ENCODE results near the gene SMIM7. TPM values are rescaled to one million over a fixed set of nuclear protein-coding genes. Genes with fewer than 3 reads are reported as not detected.

The SMIM7 gene
- total RNA-seq, 1 experiment from 2014 or later, result 77.6 TPM

- Histone ChIP-seq H3K4me1 (ENCODE audit: insufficient read depth, low read length) (no peaks in the 10 kb centered on the region), H2BK12ac (ENCODE audit: insufficient read length, low read depth, low read length) (no peak overlapping the region), H3K27me3 (ENCODE audit: insufficient read depth, low read length) (no peaks in the 10 kb centered on the region), H4K91ac (ENCODE audit: insufficient read length, low read depth, low read length) (no peak overlapping the region), H3K23ac (ENCODE audit: insufficient read length, low read depth, low read length) (no peak overlapping the region), H3K23me2 (ENCODE audit: insufficient read length, low read depth, low read length, poor library complexity, severe bottlenecking) (no peaks in the 10 kb centered on the region), H4K20me1 (ENCODE audit: control insufficient read depth, insufficient read depth, insufficient read length) (no peaks in the 10 kb centered on the region), H3K14ac (ENCODE audit: insufficient read depth, low read length) (no peak overlapping the region), H3K18ac (ENCODE audit: insufficient read length, low read depth, low read length) (no peak overlapping the region), H2BK15ac (ENCODE audit: low read depth, low read length) (no peak overlapping the region), H4K8ac (replicated peaks; ENCODE audit: insufficient read length, low read depth, low read length) (no peak overlapping the region), H3K9me3 (ENCODE audit: control insufficient read depth, low read depth, low read length) (no peaks in the 10 kb centered on the region), H4K5ac (ENCODE audit: insufficient read length, low read depth, low read length) (no peak overlapping the region), H2AFZ (ENCODE audit: low read length) (no peak overlapping the region), H2BK120ac (ENCODE audit: low read depth, low read length, poor library complexity, severe bottlenecking) (no peak overlapping the region), H3K79me1 (ENCODE audit: insufficient read depth, low read depth, low read length, poor library complexity, severe bottlenecking) (no peaks in the 10 kb centered on the region), H2AK5ac (ENCODE audit: insufficient read length, low read length) (no peak overlapping the region), H3K4ac (ENCODE audit: low read depth, low read length) (no peak overlapping the region), H3K4me2 (ENCODE audit: insufficient read depth, insufficient read length, low read length) (no peak overlapping the region), H3K56ac (ENCODE audit: insufficient read length, low read depth, low read length) (no peak overlapping the region), H3K9ac (ENCODE audit: extremely low read depth, insufficient read length, low read length) (no peak overlapping the region), H2BK5ac (ENCODE audit: insufficient read length, low read length) (no peak overlapping the region), H3K27ac (ENCODE audit: insufficient read length, low read depth, low read length) (no peak overlapping the region), H3T11ph (ENCODE audit: low read length) (no peak overlapping the region), H3K79me2 (ENCODE audit: insufficient read depth, low read length) (no peaks in the 10 kb centered on the region), H2BK20ac (ENCODE audit: low read depth, low read length, poor library complexity, severe bottlenecking) (no peak overlapping the region)
- peaks cover 5% of the 10 kb centered on the region for H3K27me3 Mint-ChIP-seq (ENCODE audit: low read depth)
- no peaks in the 10 kb centered on the region for H3K9me3 Mint-ChIP-seq
- no CpG with 5 or more reads among the region's 6 CpGs for WGBS (ENCODE audit: extremely low coverage, insufficient read length, low lambda C conversion rate)
- H3K27ac Mint-ChIP-seq, result no peak overlapping the region
- H3K4me3 Mint-ChIP-seq, result no peak overlapping the region
- no peaks in the 10 kb centered on the region for H3K36me3 Mint-ChIP-seq (ENCODE audit: insufficient read depth in 1 of 3, low read depth in 3 of 3)
- TF ChIP-seq, protein P1, sequence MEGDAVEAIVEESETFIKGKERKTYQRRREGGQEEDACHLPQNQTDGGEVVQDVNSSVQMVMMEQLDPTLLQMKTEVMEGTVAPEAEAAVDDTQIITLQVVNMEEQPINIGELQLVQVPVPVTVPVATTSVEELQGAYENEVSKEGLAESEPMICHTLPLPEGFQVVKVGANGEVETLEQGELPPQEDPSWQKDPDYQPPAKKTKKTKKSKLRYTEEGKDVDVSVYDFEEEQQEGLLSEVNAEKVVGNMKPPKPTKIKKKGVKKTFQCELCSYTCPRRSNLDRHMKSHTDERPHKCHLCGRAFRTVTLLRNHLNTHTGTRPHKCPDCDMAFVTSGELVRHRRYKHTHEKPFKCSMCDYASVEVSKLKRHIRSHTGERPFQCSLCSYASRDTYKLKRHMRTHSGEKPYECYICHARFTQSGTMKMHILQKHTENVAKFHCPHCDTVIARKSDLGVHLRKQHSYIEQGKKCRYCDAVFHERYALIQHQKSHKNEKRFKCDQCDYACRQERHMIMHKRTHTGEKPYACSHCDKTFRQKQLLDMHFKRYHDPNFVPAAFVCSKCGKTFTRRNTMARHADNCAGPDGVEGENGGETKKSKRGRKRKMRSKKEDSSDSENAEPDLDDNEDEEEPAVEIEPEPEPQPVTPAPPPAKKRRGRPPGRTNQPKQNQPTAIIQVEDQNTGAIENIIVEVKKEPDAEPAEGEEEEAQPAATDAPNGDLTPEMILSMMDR (conservative IDR thresholded peaks at IDR 0.05), result no peak
- no peaks in the 10 kb centered on the region for H3K4me1 Mint-ChIP-seq
- no peak for DNase-seq
Measured at GRCh38 chr19:16702123-16702522, 42.2 kb upstream of the SMIM7 start.

Measured in H9 (cell line).